22Rv1 (cell line): Measurements from ENCODE around the gene HGFAC.

ENCODE experiments used
- CTCF ChIP-seq: fragments of 450-650 bp; IDR thresholded peaks from 2 replicates; pipeline ENCODE4 v1.5.1; 2017; ENCODE audit warnings: mild to moderate bottlenecking
- ZFX ChIP-seq: fragments of 450-650 bp; IDR thresholded peaks from 2 replicates; pipeline ENCODE4 v1.6.1; 2017; ENCODE audit warnings: antibody characterized with exemption, borderline replicate concordance

- no peak for TF ChIP-seq ZFX
- TF ChIP-seq CTCF = no peak
Observed at GRCh38 chr4:3396600-3396999, 45.2 kb upstream of the HGFAC start.
